Adipocyte (in vitro differentiated cells): Measurements from ENCODE around the gene TCF7.

ENCODE experiments used
- DNase-seq: peaks from one replicate; pipeline ENCODE4 v3.0.0-alpha.2; 2015; ENCODE audit warnings: low read depth
- H3K27me3 ChIP-seq: replicated peaks from 2 replicates; pipeline ENCODE4 v1.7.0; 2013; ENCODE audit warnings: mild to moderate bottlenecking, low read length, moderate library complexity; ENCODE audit not compliant: control insufficient read depth, insufficient read depth
- H3K36me3 ChIP-seq: 2 replicates; pipeline ENCODE4 v1.7.0; 2013; ENCODE audit warnings: low read length, mild to moderate bottlenecking, moderate library complexity; ENCODE audit not compliant: control insufficient read depth, insufficient read depth, severe bottlenecking
- H3K4me1 ChIP-seq: 2 replicates; pipeline ENCODE4 v1.7.0; 2013; ENCODE audit warnings: mild to moderate bottlenecking, low read length, moderate library complexity; ENCODE audit not compliant: control insufficient read depth, insufficient read depth
- H3K4me3 ChIP-seq: 2 replicates; pipeline ENCODE4 v1.7.0; 2013; ENCODE audit warnings: mild to moderate bottlenecking, low read length, moderate library complexity
- H3K9ac ChIP-seq: 2 replicates; pipeline ENCODE4 v1.7.0; 2013; ENCODE audit warnings: mild to moderate bottlenecking, low read length, moderate library complexity
- H3K9me3 ChIP-seq: 2 replicates; pipeline ENCODE4 v1.7.0; 2013; ENCODE audit warnings: mild to moderate bottlenecking, low read length, moderate library complexity; ENCODE audit not compliant: control insufficient read depth

TCF7 gene

DNA sequence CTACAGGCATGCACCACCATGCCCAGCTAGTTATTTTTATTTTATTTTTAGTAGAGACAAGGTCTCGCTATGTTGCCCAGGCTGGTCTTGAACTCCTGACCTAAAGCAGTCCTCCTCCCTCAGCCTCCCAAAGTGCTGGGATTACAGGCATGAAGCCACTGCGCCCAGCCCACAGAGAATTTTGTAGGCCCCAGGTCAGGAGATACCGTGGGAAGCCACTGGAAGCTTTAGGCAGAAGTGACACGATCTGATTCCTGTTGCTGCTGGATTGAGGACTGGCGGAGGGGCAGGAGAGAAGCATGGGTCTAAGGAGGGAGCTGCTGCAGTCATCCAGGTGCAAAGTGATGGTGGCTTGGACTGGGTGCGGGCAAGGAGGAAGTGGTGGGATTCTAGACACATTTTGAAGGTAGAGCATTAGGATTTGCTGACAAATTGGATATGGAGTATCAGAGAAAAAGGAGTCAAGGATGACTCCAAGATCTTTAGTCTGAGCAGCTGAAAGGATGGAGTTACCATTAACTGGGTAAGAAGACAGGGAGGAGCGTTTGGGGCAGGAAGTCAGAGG lies 20.7 kb downstream of the TCF7 start:
- Histone ChIP-seq H3K9me3 (no peaks in the 10 kb centered on the region), H3K4me1 (peaks cover 13% of the 10 kb centered on the region), H3K36me3 (peaks cover 30% of the 10 kb centered on the region), H3K4me3 (no peak overlapping the region), H3K9ac (no peak overlapping the region), H3K27me3 (no peaks in the 10 kb centered on the region)
- DNase-seq: no peak

DNA sequence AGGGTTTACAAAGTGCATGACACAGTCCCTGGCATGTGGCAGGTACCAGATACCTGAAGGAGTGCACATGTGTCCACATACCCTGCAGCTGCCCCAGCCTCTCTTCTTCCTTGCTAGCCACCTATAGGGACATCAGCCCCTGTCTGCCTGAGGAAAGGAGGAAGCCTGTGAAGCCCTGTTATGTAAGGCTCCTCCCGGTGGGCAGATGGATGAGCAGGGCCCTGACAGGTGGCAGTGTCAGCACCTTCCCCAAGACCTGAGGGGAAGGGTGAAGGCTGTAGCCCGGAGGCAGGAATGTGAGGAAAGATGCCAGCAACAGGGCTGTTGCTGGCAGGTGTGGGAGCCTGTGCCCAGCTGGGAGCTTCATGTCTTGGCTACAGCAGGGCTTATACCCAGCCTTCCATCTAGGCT lies 21.7 kb downstream of the TCF7 start:
- peaks cover 35% of the 10 kb centered on the region for H3K36me3 ChIP-seq
- no peak overlapping the region for H3K9ac ChIP-seq
- H3K4me3 ChIP-seq: no peak overlapping the region
- H3K4me1 ChIP-seq: peaks cover 21% of the 10 kb centered on the region
- DNase-seq: no peak
- no peaks in the 10 kb centered on the region for H3K9me3 ChIP-seq
- no peaks in the 10 kb centered on the region for H3K27me3 ChIP-seq

DNA sequence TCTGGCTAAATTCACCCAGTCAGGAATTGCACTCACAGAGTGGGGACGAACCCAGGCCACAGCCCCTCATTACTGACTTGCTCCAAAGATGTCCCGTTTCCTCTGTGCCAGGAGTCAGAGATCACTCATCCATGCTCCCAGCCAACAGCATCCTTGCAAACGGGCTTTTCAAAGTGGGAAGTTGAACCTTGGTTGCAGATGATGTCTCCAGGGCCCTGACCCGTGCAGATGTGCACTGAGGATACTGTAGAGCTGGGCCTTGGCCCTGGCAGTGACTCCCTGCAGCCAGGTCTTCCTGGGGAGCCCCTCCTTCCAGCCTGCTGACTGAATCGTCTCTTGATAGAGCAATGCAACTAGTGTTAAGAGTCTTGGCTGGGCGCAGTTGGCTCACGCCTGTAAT lies 22.3 kb downstream of the TCF7 start:
- DNase-seq: no peak
- Histone ChIP-seq H3K4me1 (peaks cover 21% of the 10 kb centered on the region), H3K9me3 (no peaks in the 10 kb centered on the region), H3K27me3 (no peaks in the 10 kb centered on the region), H3K36me3 (peaks cover 34% of the 10 kb centered on the region), H3K9ac (no peak overlapping the region), H3K4me3 (no peak overlapping the region)

DNA sequence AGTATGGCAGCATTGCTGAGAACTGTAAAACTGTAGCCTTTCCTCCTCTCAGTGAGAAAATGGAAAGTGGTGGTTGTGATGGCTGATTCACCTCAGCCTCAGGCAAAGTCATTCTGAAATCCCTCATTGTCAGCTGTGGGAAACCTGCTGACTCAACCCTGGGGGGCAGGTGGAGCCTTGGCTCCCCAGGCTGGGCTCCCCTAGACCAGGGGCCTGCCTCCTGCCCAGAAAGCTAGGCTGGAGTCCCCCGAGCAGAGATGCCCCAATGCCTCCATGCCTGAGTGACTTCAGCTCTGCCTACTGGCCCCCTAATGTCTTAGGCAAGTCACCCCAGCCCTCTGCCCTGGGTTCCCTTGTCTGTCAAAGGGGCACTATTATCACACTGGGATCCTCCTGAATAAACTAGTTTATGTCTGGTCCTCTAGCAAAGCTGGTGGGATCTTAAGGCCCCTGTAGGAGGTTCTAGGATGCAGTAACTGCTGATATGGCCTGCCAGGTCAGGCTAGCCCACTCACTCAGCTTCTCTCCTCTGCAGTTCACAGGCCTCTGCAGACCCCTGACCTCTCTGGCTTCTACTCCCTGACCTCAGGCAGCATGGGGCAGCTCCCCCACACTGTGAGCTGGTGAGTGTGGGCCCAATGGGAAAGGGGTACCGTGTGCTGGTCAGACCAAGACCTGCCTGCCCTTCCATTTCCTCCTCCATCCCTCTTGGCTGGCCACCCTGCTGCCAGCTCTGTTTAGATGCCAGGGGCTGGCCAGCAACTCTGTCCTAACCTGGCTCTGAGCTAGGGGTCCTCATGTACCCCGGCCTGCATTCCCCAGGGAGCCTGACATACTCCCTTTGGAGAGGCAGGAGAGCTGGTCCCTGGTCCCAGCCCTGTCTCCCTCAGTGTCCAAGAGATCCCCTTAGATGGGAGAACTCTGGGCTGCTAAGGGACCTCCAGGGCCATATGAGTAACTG lies 24.2 kb downstream of the TCF7 start:
- H3K4me1 ChIP-seq: peaks cover 21% of the 10 kb centered on the region
- H3K27me3 ChIP-seq: no peaks in the 10 kb centered on the region
- peak overlapping the region; percentile 8 for H3K9ac ChIP-seq
- peaks cover 48% of the 10 kb centered on the region for H3K36me3 ChIP-seq
- DNase-seq: peak; percentile 47
- H3K4me3 ChIP-seq: no peak overlapping the region
- no peaks in the 10 kb centered on the region for H3K9me3 ChIP-seq

DNA sequence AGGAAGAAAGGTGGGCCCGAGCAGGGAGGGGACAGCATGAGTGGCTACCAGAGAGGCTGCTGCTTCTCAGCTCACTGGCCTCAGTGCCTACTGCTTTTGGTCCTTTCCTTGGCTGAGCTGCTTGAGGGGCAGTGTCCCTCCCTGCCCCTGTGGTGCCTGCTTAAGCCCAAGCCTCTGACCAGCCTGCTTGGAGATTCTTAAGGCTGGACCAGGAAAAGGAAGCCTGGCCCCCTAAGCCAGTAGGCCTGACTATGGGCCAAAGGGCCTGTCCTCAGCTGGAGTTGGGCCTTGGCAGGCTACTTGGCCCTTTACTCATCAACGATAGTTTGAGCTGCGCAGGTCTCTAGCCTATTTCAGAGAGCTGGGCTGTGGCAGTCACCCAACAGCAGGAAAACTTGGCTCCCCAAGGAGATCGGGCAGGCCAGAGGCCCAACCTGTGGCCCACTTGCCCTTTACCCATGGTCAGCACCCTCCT lies 24.9 kb downstream of the TCF7 start:
- DNase-seq: no peak
- Histone ChIP-seq H3K4me3 (no peak overlapping the region), H3K36me3 (peaks cover 50% of the 10 kb centered on the region)

DNA sequence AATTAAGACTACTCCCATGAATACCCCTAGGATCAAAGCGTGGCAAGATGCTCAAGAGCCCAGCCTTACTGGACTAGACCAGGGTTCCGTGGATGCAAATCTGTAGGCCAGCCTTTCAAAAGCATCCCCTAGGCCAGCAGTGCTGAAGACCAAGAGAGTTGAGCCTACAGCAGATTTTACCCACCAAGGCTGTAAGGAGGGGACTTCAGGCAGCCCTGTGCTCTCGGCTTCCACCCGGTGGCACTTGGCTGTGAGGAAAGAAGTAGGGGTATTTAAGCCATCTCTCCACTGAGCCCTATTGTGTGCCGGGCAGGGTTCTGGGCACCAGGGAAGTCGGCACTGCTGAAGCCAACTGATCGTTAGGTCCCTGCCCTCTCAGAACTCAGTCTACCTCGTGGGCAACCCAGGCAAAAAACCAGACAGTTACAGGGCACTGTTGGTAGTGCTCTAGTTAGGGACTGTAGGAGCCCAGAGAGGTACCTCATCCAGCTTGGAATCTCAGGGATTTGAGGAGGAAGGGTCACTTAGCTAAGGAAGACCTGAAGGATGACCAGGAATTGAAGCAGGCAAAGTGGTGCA lies 25.5 kb downstream of the TCF7 start:
- no peaks in the 10 kb centered on the region for H3K27me3 ChIP-seq
- no peak overlapping the region for H3K9ac ChIP-seq
- H3K4me3 ChIP-seq: no peak overlapping the region
- H3K9me3 ChIP-seq: no peaks in the 10 kb centered on the region
- H3K36me3 ChIP-seq: peaks cover 53% of the 10 kb centered on the region
- no peak for DNase-seq
- H3K4me1 ChIP-seq: peaks cover 27% of the 10 kb centered on the region

More for the DNA sequence above, 24.9 kb downstream of the TCF7 start:
- Histone ChIP-seq H3K27me3 (no peaks in the 10 kb centered on the region), H3K9ac (peak overlapping the region; percentile 8), H3K9me3 (no peaks in the 10 kb centered on the region), H3K4me1 (peaks cover 21% of the 10 kb centered on the region)

DNA sequence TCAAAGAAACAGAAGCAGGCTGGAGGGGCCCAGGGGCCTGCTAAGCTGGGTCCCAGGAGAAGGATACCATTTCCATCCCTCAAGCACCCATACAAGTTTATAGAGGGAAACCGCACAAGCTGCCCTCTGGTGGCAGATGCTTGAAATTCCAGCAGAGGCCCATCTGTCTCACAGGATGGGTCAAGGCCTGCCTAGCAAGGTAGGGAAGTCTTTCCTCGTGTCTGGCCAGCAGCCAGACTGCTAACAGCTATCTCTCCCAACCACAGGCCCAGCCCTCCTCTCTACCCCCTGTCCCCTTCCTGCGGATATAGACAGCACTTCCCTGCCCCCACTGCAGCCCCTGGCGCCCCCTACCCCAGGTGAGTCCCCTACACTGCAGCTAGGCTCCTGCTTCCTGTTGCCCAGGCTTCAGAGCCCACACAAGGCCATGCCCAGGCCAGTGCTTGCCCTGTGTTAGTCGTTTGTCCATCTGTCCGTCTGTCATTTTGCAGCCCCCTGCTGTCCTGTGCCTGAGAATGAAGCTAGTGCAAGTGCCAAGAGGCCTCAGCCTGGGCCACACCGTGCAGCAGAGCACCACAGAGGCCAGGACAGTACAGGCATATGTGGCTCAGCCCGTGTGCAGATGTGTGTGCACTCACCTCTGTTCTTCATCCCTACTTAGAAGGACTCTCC lies 26.2 kb downstream of the TCF7 start:
- peak; percentile 83 for DNase-seq
- H3K27me3 ChIP-seq: no peaks in the 10 kb centered on the region

DNA sequence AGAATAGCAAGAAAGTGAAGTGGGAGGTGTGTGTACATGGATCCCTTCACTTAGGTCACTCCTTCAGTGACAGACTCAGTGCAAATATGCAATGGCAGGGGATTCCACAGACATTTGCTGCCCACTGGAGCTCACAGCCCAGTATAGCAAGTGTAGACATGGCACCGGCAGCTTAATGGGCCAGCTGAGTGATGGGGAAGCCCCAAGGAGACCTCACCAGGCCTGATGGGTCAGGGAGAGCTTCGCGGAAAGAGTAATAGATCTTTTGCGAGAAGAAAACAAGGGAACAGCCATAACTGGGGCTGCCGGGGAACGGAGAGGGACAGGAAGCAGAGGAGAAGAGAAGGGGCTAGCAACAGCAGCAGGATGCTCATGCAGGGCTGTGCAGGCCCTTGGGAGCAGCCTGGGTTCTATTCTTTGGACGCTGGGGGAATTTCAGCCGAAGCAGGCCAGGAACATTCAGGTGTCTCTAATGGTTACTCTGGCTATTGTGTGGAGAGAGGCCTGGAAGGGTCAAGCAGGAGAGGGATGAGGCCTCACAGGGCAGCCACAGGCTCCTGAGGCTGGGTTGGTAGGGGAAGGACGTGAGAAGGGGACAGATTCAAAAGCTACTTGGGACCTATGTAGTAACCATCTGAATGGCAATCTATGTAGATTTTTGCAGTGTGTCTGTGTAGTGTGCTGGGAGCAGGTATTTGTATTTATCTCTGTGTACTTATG lies 27.0 kb downstream of the TCF7 start:
- Histone ChIP-seq H3K36me3 (peaks cover 52% of the 10 kb centered on the region), H3K27me3 (no peaks in the 10 kb centered on the region), H3K4me1 (peaks cover 42% of the 10 kb centered on the region), H3K9me3 (no peaks in the 10 kb centered on the region), H3K4me3 (no peak overlapping the region), H3K9ac (no peak overlapping the region)
- DNase-seq: no peak

More for the DNA sequence above, 26.2 kb downstream of the TCF7 start:
- Histone ChIP-seq H3K9ac (peak overlapping the region; percentile 10), H3K36me3 (peaks cover 54% of the 10 kb centered on the region), H3K9me3 (no peaks in the 10 kb centered on the region), H3K4me1 (peaks cover 34% of the 10 kb centered on the region), H3K4me3 (no peak overlapping the region)

DNA sequence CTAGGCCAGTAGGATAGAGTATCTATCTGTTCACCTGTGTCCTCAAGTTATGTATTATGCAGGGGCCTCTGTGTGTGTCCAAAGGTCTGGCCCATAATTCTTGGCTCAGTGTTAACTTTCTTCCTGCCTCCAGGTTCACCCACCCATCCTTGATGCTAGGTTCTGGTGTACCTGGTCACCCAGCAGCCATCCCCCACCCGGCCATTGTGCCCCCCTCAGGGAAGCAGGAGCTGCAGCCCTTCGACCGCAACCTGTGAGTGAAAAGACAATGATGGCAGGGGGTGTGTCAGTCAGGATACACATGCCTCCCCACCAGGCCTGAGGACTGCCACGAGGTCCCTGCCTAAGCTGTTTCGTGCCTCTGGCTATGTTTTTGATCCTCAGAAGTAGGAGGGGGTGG lies 27.6 kb downstream of the TCF7 start:
- Histone ChIP-seq H3K27me3 (no peaks in the 10 kb centered on the region), H3K4me1 (peaks cover 47% of the 10 kb centered on the region), H3K4me3 (no peak overlapping the region), H3K9ac (no peak overlapping the region), H3K9me3 (no peaks in the 10 kb centered on the region), H3K36me3 (peaks cover 52% of the 10 kb centered on the region)
- DNase-seq: no peak

DNA sequence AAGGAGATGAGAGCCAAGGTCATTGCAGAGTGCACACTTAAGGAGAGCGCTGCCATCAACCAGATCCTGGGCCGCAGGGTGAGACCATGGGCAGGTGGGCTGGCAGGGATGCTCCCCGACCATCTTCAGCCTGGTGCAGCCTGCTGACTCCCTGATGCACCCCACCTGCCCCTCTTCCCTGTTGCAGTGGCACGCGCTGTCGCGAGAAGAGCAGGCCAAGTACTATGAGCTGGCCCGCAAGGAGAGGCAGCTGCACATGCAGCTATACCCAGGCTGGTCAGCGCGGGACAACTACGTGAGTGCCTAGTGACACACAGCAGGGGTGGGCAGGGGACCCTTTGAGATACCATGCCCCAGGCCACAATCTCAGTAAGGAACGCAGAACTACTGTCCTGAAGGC lies 28.3 kb downstream of the TCF7 start:
- DNase-seq: no peak
- no peaks in the 10 kb centered on the region for H3K9me3 ChIP-seq
- peaks cover 55% of the 10 kb centered on the region for H3K4me1 ChIP-seq
- peaks cover 53% of the 10 kb centered on the region for H3K36me3 ChIP-seq
- H3K4me3 ChIP-seq: no peak overlapping the region
- no peaks in the 10 kb centered on the region for H3K27me3 ChIP-seq
- no peak overlapping the region for H3K9ac ChIP-seq
